ENCODE results near the gene HLA-DPB1.

HLA-DPB1 gene

GRCh38 chr6:33040157-33040556 lies 35.6 kb upstream of the HLA-DPB1 start:
- TF ChIP-seq, protein P1, sequence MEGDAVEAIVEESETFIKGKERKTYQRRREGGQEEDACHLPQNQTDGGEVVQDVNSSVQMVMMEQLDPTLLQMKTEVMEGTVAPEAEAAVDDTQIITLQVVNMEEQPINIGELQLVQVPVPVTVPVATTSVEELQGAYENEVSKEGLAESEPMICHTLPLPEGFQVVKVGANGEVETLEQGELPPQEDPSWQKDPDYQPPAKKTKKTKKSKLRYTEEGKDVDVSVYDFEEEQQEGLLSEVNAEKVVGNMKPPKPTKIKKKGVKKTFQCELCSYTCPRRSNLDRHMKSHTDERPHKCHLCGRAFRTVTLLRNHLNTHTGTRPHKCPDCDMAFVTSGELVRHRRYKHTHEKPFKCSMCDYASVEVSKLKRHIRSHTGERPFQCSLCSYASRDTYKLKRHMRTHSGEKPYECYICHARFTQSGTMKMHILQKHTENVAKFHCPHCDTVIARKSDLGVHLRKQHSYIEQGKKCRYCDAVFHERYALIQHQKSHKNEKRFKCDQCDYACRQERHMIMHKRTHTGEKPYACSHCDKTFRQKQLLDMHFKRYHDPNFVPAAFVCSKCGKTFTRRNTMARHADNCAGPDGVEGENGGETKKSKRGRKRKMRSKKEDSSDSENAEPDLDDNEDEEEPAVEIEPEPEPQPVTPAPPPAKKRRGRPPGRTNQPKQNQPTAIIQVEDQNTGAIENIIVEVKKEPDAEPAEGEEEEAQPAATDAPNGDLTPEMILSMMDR (IDR thresholded peaks at IDR 0.05; ENCODE audit: insufficient read depth, low read depth, low read length, missing control alignments) = no peak
- H3K4me3 ChIP-seq (ENCODE audit: low read length) = no peak overlapping the region
- DNase-seq (ENCODE audit: low read depth) = no peak

GRCh38 chr6:33049323-33050013 lies 26.3 kb upstream of the HLA-DPB1 start:
- no peak for DNase-seq (ENCODE audit: low read depth)
- no peak overlapping the region for H3K4me3 ChIP-seq (ENCODE audit: low read length)
- TF ChIP-seq, protein P1 (IDR thresholded peaks at IDR 0.05; ENCODE audit: insufficient read depth, low read depth, low read length, missing control alignments) = no peak

GRCh38 chr6:33050014-33050810 lies 25.6 kb upstream of the HLA-DPB1 start:
- TF ChIP-seq, protein P1 (IDR thresholded peaks at IDR 0.05; ENCODE audit: insufficient read depth, low read depth, low read length, missing control alignments) = no peak
- H3K4me3 ChIP-seq (ENCODE audit: low read length) = no peak overlapping the region
- DNase-seq (ENCODE audit: low read depth) = no peak

- TF ChIP-seq, protein P1 (IDR thresholded peaks at IDR 0.05; ENCODE audit: insufficient read depth, low read depth, low read length, missing control alignments) = no peak
- DNase-seq (ENCODE audit: low read depth) = no peak
- H3K4me3 ChIP-seq (ENCODE audit: low read length) = no peak overlapping the region
Measured at GRCh38 chr6:33052627-33053026, 23.2 kb upstream of the HLA-DPB1 start.

DNA sequence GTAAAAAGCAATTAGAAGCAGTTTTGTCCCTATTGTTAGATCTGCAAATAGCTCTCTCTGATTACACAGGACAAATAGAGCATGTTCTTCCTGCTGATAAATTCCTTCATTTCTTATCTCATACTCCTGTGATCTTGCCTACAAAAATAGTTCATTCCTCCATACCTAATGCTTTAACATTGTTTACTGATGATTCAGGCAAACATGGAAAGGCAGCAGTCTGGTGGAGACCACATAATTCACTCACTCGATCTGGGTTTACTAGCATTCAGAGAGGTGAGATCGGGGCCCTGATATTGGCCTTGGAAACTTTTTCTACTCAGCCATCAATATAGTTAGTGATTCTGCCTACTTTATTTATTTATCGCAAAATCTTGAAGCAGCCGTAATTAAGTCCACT lies 22.6 kb upstream of the HLA-DPB1 start:
- H3K4me3 ChIP-seq (ENCODE audit: low read length) = no peak overlapping the region
- TF ChIP-seq, protein P1 (IDR thresholded peaks at IDR 0.05; ENCODE audit: insufficient read depth, low read depth, low read length, missing control alignments) = no peak
- DNase-seq (ENCODE audit: low read depth) = no peak

DNA sequence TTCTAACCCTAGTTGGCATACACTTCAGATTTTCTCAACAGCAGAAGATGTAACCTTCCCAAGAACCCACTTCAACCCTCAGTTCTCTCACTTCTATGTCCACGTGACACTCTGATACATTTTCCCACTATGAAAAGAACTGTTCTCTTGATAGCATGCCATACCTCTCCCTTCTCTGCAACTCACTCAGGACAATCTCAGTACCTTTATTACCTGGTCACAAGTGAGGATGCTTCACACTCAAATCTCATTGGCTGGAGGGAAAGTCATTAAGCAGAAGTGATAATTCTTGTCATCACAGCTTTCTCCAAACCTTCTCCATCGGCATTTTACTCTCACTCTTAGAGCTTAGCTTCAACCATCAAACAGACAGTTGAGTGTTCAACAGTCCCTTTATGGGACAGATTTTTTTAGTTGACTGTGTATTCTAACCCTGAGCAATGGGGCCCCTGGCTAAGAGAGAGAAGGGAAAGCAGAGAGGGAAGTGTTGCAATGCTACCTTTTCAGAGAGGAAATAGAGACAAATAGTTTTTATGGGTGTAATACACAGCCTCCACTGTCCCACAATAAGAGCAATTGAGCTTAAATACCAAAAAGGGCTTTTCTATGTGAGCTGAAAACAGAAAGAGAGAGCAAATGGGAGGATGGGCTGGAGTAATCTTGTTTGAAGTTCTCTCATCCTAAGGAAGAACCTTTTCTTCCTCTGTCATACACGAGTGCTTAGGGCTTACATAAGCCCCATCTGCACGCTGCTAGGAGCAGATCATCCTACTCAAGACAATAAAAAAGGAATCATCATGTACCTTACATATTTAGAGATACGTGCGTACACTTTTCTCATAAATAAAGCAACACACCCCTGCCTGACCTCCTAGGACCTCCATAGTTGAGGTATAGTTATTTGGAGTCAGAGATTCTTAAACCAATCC lies 18.3 kb upstream of the HLA-DPB1 start:
- TF ChIP-seq, protein P1 (IDR thresholded peaks at IDR 0.05; ENCODE audit: insufficient read depth, low read depth, low read length, missing control alignments) = no peak
- DNase-seq (ENCODE audit: low read depth) = no peak
- no peak overlapping the region for H3K4me3 ChIP-seq (ENCODE audit: low read length)
